ENCODE data around the gene GULP1.

DNA sequence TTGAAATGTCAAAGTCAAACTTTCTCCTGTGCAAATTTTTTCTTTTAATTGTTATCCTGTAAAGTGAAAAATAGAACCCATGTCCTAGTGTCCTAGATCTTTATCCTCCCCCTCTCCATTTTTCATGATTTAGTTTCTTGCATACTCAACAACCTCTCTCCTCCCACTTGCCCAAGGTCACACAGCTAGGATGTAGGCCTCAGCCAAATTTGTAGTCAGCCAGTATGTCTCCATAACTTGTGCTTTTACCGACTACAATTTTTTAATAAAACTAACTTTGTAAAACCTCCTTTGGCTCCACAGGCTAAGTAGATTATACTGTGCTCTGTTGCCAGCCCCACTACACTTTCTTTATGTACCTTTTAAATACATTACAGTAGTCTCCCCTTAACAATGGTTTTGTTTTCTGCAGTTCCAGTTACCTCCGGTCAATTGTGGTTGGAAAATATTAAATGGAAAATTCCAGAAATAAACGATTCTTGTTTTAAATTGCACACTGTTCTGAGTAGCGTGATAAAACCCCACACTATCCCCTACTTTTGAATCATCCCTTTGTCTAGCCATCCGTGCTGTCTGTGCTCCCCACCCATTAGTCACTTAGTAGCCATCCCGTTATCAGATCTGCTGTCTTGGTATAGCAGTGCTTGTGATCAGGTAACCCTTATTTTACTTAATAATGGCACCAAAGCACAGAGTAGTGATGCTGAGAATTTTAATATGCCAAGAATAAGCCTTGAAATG is 22.8 kb downstream of the GULP1 start:
- TF ChIP-seq POLR2AphosphoS5 (IDR thresholded peaks at IDR 0.05; ENCODE audit: low read depth) (no peak), CREB1 (CRISPR knock-in tag; IDR thresholded peaks at IDR 0.05; ENCODE audit: low read depth) (no peak), JUNB (IDR thresholded peaks at IDR 0.05; ENCODE audit: unreplicated experiment) (no peak)
- TF ChIP-seq, protein P1, sequence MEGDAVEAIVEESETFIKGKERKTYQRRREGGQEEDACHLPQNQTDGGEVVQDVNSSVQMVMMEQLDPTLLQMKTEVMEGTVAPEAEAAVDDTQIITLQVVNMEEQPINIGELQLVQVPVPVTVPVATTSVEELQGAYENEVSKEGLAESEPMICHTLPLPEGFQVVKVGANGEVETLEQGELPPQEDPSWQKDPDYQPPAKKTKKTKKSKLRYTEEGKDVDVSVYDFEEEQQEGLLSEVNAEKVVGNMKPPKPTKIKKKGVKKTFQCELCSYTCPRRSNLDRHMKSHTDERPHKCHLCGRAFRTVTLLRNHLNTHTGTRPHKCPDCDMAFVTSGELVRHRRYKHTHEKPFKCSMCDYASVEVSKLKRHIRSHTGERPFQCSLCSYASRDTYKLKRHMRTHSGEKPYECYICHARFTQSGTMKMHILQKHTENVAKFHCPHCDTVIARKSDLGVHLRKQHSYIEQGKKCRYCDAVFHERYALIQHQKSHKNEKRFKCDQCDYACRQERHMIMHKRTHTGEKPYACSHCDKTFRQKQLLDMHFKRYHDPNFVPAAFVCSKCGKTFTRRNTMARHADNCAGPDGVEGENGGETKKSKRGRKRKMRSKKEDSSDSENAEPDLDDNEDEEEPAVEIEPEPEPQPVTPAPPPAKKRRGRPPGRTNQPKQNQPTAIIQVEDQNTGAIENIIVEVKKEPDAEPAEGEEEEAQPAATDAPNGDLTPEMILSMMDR (conservative IDR thresholded peaks at IDR 0.05; ENCODE audit: low read depth in 2 of 2) = no peak
- TF ChIP-seq, protein P2, sequence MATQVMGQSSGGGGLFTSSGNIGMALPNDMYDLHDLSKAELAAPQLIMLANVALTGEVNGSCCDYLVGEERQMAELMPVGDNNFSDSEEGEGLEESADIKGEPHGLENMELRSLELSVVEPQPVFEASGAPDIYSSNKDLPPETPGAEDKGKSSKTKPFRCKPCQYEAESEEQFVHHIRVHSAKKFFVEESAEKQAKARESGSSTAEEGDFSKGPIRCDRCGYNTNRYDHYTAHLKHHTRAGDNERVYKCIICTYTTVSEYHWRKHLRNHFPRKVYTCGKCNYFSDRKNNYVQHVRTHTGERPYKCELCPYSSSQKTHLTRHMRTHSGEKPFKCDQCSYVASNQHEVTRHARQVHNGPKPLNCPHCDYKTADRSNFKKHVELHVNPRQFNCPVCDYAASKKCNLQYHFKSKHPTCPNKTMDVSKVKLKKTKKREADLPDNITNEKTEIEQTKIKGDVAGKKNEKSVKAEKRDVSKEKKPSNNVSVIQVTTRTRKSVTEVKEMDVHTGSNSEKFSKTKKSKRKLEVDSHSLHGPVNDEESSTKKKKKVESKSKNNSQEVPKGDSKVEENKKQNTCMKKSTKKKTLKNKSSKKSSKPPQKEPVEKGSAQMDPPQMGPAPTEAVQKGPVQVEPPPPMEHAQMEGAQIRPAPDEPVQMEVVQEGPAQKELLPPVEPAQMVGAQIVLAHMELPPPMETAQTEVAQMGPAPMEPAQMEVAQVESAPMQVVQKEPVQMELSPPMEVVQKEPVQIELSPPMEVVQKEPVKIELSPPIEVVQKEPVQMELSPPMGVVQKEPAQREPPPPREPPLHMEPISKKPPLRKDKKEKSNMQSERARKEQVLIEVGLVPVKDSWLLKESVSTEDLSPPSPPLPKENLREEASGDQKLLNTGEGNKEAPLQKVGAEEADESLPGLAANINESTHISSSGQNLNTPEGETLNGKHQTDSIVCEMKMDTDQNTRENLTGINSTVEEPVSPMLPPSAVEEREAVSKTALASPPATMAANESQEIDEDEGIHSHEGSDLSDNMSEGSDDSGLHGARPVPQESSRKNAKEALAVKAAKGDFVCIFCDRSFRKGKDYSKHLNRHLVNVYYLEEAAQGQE (IDR thresholded peaks at IDR 0.05; ENCODE audit: unreplicated experiment) = no peak

Data from GM23338 (cell line).